A549 (cell line): ENCODE data around the gene PAEP. TPM values are rescaled to one million over a fixed set of nuclear protein-coding genes. Genes with fewer than 3 reads are reported as not detected.
A peak's percentile ranks its signal among the peaks of the same experiment; 100 is the strongest.
"Not testable (repeated sequence)": the region's sequence is repeated elsewhere in the genome, so short reads cannot be mapped to it uniquely, and the experiment has no call there.

ENCODE experiments used
- ATAC-seq, 2 experiments: fragments of 200-7000 bp in 1 of 2; fragments of >200 bp in 1 of 2; cut with Nextera tagmentation in 1 of 2; cut with Tn5 transposase in 1 of 2; 3 replicates each; pipeline versions ENCODE4 v1.8.0 to v1.9.1; 2018 to 2020; ENCODE audit warnings: mild to moderate bottlenecking in 1 of 2, moderate library complexity in 1 of 2
- CTCF ChIA-PET: fragments of 300-600 bp; sonication (Branson Sonifier 250); formaldehyde crosslinking; extraction: SDS; loops from one replicate; lab custom pipeline; 2021; ENCODE audit warnings: antibody characterized with exemption, inconsistent platforms; lab: Yijun Ruan, JAX
- POLR2A ChIA-PET: fragments of 350-600 bp; formaldehyde crosslinking; extraction: SDS; loops from one replicate; lab custom pipeline; 2021; ENCODE audit warnings: antibody characterized with exemption, inconsistent platforms; lab: Yijun Ruan, JAX
- DNase-seq, 2 experiments: peaks; one replicate each; pipeline versions ENCODE4 v3.0.0 to v3.0.0-alpha.2; 2011 to 2016; ENCODE audit warnings: low read depth in 1 of 2, low spot score in 1 of 2
- FAIRE-seq: peaks from 2 replicates; lab custom pipeline; 2011; peaks lifted over from hg19 to GRCh38; lab: Jason Lieb, UNC
- H3K27ac ChIP-seq, 2 experiments: fragments of >200 bp; sonication (Bioruptor Twin); formaldehyde crosslinking; 3 replicates each; pipeline ENCODE4 v1.5.1; 2016 to 2017
- H3K4me1 ChIP-seq: fragments of >200 bp; sonication (Bioruptor Twin); formaldehyde crosslinking; 3 replicates; pipeline ENCODE4 v1.6.1; 2016
- H3K4me2 ChIP-seq: fragments of >200 bp; sonication (Bioruptor Twin); formaldehyde crosslinking; 3 replicates; pipeline ENCODE4 v1.6.1; 2016
- H3K4me3 ChIP-seq: fragments of >200 bp; sonication (Bioruptor Twin); formaldehyde crosslinking; 3 replicates; pipeline ENCODE4 v1.5.1; 2016
- H3K9me3 ChIP-seq: fragments of >200 bp; sonication (Bioruptor Twin); formaldehyde crosslinking; 3 replicates; pipeline ENCODE4 v1.6.1; 2016
- BHLHE40 ChIP-seq: IDR thresholded peaks from 2 replicates; pipeline ENCODE4 v1.6.1; 2012; ENCODE audit warnings: low read depth, low read length, inconsistent platforms
- FOSB ChIP-seq: fragments of 250-450 bp; sonication (Bioruptor Pico); IDR thresholded peaks from 2 replicates; pipeline ENCODE4 v1.5.0; 2020; ENCODE audit warnings: mild to moderate bottlenecking, moderate library complexity
- FOSL2 ChIP-seq, 2 experiments: fragments of 450-650 bp in 1 of 2; fragments of >200 bp in 1 of 2; sonication (Bioruptor Twin) in 1 of 2; formaldehyde crosslinking; IDR thresholded peaks; 2 replicates each; pipeline versions ENCODE4 v1.5.0 to v1.6.1; 2016 to 2020; ENCODE audit warnings: mild to moderate bottlenecking in 1 of 2, moderate library complexity in 1 of 2
- MYC ChIP-seq: IDR thresholded peaks from 2 replicates; pipeline ENCODE4 v1.6.1; 2012; ENCODE audit warnings: mild to moderate bottlenecking, inconsistent platforms, low read length, improper control_type of control experiment, borderline replicate concordance
- NR3C1 ChIP-seq: fragments of >200 bp; sonication (Bioruptor Twin); formaldehyde crosslinking; IDR thresholded peaks from 3 replicates; pipeline ENCODE4 v1.6.1; 2017
- POLR2A ChIP-seq: IDR thresholded peaks from 2 replicates; pipeline ENCODE4 v1.6.1; 2012; ENCODE audit warnings: mild to moderate bottlenecking, low read length
- POLR2AphosphoS2 ChIP-seq: conservative IDR thresholded peaks from 2 replicates; pipeline ENCODE4 v1.6.1; 2012; ENCODE audit warnings: low read length, improper control_type of control experiment, inconsistent platforms
- RCOR1 ChIP-seq: fragments of 150-350 bp; IDR thresholded peaks from 2 replicates; pipeline ENCODE4 v1.6.1; 2014; ENCODE audit warnings: antibody characterized with exemption, low read length, low read depth
- WGBS: methylation state at CpG from one replicate; pipeline ENCODE4 v1.1.6; 2017; ENCODE audit errors: missing lambda C conversion rate; 5-methylcytosine and 5-hydroxymethylcytosine counted together
- polyA plus RNA-seq, 4 experiments: library from polyadenylated mRNA; depleted of rRNA in 3 of 4; stranded (reverse); fragments of >200 nt; fragmentation: RNase III in 1 of 4; extraction: RNeasy Plus Mini Kit Qiagen cat#74134 plus additional on column Dnase treatment in 1 of 4; gene quantifications; 2 replicates in 3 of 4; 3 replicates in 1 of 4; pipeline ENCODE4 v1.2.3, GENCODE V29; 2011 to 2017
- TF ChIP-seq, protein P1 (sequence below): fragments of 150-350 bp; IDR thresholded peaks from 2 replicates; pipeline ENCODE4 v1.6.1; 2014; ENCODE audit warnings: low read depth, mild to moderate bottlenecking, low read length

Gene PAEP
- polyA plus RNA-seq, 2 of the 4 experiments (the other 2 are of a cell fraction), result not detected

- H3K27ac ChIP-seq; H3K9me3 ChIP-seq; H3K4me1 ChIP-seq; POLR2A ChIA-PET; H3K4me3 ChIP-seq; TF ChIP-seq FOSL2 (IDR thresholded peaks at IDR 0.05): not testable (repeated sequence)
- CTCF ChIA-PET, result interaction anchor here (0.6 kb wide), 1 partner anchor 78 kb away, joined by 3 read pairs; no protein-coding TSS in a partner anchor
- 31% methylated on average over 8 of the region's 8 CpGs for WGBS
- peak overlapping the region; percentile 50 for H3K4me2 ChIP-seq
- peak; percentile 54 for TF ChIP-seq FOSL2 (CRISPR knock-in tag; IDR thresholded peaks at IDR 0.05)
- ATAC-seq (peak in 1 of 2 experiments; percentile 28; a peak in 1 of 6 replicates), FAIRE-seq (peak; percentile 36), DNase-seq (peak in 1 of 2 experiments; percentile 35)
Measured at GRCh38 chr9:135543262-135543894, 18.2 kb upstream of the PAEP start.

GRCh38 chr9:135544981-135545635 is 16.4 kb upstream of the PAEP start:
- 60% methylated on average over 17 of the region's 18 CpGs for WGBS
- POLR2A ChIA-PET, result no interaction called here

GRCh38 chr9:135545646-135546176 is 15.8 kb upstream of the PAEP start, which contains the start of gene OBP2A:
OBP2A (plus strand) TSS chr9:135546126; CDS start chr9:135546181, 55 bp downstream.
- H3K4me1 ChIP-seq, ATAC-seq, H3K27ac ChIP-seq, H3K4me2 ChIP-seq, CTCF ChIA-PET, H3K9me3 ChIP-seq, POLR2A ChIA-PET, FAIRE-seq, DNase-seq, H3K4me3 ChIP-seq: not testable (repeated sequence)
- WGBS, result 58% methylated on average over 10 of the region's 19 CpGs

More at GRCh38 chr9:135544981-135545635, 16.4 kb upstream of the PAEP start:
- no peak for DNase-seq
- no peak for TF ChIP-seq FOSL2 (IDR thresholded peaks at IDR 0.05)
- TF ChIP-seq FOSL2 (CRISPR knock-in tag; IDR thresholded peaks at IDR 0.05), result no peak
- no peak for TF ChIP-seq FOSB (CRISPR knock-in tag)
- TF ChIP-seq POLR2A, result no peak
- TF ChIP-seq RCOR1, result no peak
- no peak for TF ChIP-seq NR3C1
- TF ChIP-seq POLR2AphosphoS2, result no peak
- TF ChIP-seq MYC, result no peak
- TF ChIP-seq, protein P1, sequence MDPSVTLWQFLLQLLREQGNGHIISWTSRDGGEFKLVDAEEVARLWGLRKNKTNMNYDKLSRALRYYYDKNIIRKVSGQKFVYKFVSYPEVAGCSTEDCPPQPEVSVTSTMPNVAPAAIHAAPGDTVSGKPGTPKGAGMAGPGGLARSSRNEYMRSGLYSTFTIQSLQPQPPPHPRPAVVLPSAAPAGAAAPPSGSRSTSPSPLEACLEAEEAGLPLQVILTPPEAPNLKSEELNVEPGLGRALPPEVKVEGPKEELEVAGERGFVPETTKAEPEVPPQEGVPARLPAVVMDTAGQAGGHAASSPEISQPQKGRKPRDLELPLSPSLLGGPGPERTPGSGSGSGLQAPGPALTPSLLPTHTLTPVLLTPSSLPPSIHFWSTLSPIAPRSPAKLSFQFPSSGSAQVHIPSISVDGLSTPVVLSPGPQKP, result no peak
- no peak for TF ChIP-seq BHLHE40
- CTCF ChIA-PET, result no interaction called here
- H3K9me3 ChIP-seq, result no peaks in the 10 kb centered on the region
- H3K27ac ChIP-seq, result no peak overlapping the region
- H3K4me3 ChIP-seq, result no peak overlapping the region
- no peak overlapping the region for H3K4me2 ChIP-seq
- peaks cover 6% of the 10 kb centered on the region; the same call in 1 of the 3 replicates for H3K4me1 ChIP-seq
- no peak for ATAC-seq
- FAIRE-seq, result no peak

- not testable (repeated sequence) for H3K9me3 ChIP-seq, ATAC-seq, H3K4me2 ChIP-seq, H3K27ac ChIP-seq, DNase-seq, FAIRE-seq, H3K4me3 ChIP-seq, H3K4me1 ChIP-seq
- WGBS, result 77% methylated on average over 15 of the region's 21 CpGs
- ChIA-PET CTCF (interaction anchor here (1.0 kb wide), 1 partner anchor 16 kb away, joined by 3 read pairs; no protein-coding TSS in a partner anchor), POLR2A (interaction anchor here (0.8 kb wide), 1 partner anchor 14 kb away, joined by 3 read pairs; no protein-coding TSS in a partner anchor)
Measured at GRCh38 chr9:135546792-135547617, 14.6 kb upstream of the PAEP start.
